Measurements from ENCODE around the gene UBE2Q1.
A peak's percentile ranks its signal among the peaks of the same experiment; 100 is the strongest.

UBE2Q1 gene

DNA sequence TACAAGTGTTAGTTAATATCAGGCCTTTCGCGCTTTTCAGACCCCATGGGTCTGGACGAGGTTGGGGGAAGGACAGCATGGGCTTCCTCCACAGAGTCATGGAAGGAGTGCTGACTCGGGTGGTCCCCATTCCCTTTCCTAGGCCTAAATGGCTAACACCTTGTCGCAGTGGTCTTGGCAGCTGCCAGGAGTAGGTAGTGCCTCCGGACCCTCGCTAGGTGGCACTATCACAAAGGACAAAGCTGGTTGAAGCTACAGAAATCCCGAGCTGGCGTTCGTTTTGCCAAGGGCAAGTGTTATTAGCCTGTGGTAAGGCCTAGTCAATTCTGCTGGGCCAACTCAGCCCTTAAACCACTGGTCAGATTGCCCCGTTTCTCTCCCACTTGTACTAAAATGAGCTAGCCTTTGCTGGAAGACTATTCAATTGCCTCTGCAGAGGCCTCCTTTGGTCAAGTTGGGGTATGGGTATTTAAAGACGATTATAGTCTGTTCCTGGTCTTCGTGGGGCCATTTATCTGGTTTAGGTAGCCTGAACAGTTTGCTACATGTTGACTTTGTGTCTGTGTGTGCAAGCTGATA, 1.1 kb upstream of the UBE2Q1 start:
- DNase-seq (ENCODE audit: insufficient read length), result peak; percentile 50
- no peak for TF ChIP-seq POLR2AphosphoS5 (IDR thresholded peaks at IDR 0.05; ENCODE audit: low read depth, low read length)
- TF ChIP-seq POLR2A (IDR thresholded peaks at IDR 0.05; ENCODE audit: low read depth, low read length), result no peak
- no peak for TF ChIP-seq TAF1 (IDR thresholded peaks at IDR 0.05; ENCODE audit: borderline replicate concordance, low read depth, low read length)
- FAIRE-seq, result no peak

DNA sequence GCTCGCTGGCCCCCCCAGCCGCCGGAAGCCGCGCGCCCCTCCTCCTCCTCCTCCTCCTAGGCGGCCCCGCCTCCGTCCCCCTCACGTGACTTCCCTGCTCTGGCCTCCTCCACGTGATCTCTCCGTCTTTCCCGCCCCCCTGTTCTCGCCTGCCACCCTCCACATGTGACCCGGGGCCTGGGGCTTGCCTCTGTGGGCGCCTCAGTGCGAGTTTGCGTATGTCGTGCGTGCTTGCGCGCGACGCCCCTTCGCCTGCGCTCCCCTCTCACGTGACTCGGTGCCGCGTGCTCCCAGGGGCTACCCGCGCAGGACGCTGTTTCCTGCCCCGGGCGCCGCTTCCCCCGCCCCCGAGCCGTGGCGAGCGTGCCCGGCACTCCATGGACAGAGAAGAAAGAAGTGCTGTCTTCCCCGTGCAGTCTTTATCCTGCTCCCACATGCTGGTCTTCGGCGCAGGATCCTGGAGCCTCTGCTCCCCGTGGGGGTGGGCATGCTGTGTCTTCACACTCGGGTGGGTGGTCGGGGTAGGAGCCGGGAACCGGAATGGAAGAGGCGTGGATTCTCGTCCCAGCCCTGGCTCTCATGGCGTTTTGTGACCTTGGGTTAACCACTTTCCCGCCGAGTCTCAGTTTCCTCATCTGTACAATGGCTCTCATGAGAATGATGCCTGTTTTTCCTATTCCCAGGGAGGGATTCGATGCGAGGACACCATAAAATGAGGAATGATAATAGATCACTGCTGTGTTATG, 431 bp upstream of the UBE2Q1 start:
- peak; percentile 97 for FAIRE-seq
- DNase-seq (ENCODE audit: insufficient read length), result peak; percentile 92
- TF ChIP-seq TAF1 (IDR thresholded peaks at IDR 0.05; ENCODE audit: borderline replicate concordance, low read depth, low read length), result peak; percentile 42; the same call in 1 of the 2 replicates
- peak; percentile 56; the same call in 1 of the 2 replicates for TF ChIP-seq POLR2A (IDR thresholded peaks at IDR 0.05; ENCODE audit: low read depth, low read length)
- TF ChIP-seq POLR2AphosphoS5 (IDR thresholded peaks at IDR 0.05; ENCODE audit: low read depth, low read length), result peak; percentile 73

DNA sequence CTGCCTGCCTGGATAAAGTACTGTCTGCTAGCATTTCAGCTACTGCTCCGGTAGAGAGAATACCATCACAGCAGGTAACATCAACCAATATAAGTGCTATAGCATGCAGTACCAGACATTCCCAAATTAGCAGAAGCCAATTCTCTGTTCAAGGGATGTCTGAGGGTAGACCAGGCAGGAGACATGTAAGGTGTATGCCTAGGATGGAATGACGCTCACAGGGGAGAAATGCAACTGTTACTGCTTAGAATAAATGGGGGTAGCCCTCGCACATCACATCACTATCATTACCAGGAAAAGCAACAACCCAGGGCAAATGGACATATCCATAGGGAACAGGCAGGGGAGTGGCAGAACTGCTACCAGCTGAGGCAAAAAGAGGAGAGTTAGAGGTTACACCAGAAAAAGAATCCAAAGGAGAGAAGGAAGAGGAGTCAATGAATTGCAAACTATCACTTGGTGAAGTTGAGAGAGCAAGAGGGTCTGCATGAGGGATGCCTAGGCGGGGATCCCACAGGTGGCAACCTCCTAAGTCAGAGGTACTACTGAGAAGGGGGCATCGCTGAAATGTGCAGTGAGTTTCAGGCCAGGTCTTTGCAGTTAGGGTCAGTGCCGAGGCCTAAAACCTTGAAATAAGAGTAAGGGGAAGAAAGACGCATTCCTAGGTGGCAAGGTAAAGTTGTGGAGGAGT, 1.1 kb downstream of the UBE2Q1 start:
- FAIRE-seq, result no peak

DNA sequence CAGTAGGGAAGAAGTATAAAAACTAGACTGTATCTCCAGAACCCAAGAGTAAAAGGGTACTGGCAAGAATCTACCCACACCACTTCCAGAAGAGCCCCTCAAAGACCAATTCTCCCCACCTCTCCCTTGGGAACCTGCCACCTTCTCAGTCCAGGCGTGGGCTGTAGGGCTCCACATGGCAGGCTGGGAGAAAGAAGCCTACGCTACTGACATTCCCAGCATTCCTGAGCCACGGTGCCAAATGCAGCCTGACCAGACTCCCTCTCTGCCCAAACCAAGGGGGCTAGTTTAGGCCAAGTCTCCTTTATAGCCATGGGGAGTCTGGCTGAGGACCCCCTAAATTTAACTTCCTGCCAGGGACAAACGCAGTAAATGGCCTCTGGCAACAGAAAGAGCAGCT, 2.0 kb downstream of the UBE2Q1 start:
- DNase-seq (ENCODE audit: insufficient read length) (no peak), FAIRE-seq (no peak)
- TF ChIP-seq POLR2AphosphoS5 (IDR thresholded peaks at IDR 0.05; ENCODE audit: low read depth, low read length) (no peak), POLR2A (IDR thresholded peaks at IDR 0.05; ENCODE audit: low read depth, low read length) (no peak), TAF1 (IDR thresholded peaks at IDR 0.05; ENCODE audit: borderline replicate concordance, low read depth, low read length) (no peak)

More for the DNA sequence above, 1.1 kb downstream of the UBE2Q1 start:
- no peak for DNase-seq (ENCODE audit: insufficient read length)
- no peak for TF ChIP-seq POLR2A (IDR thresholded peaks at IDR 0.05; ENCODE audit: low read depth, low read length)
- TF ChIP-seq TAF1 (IDR thresholded peaks at IDR 0.05; ENCODE audit: borderline replicate concordance, low read depth, low read length), result no peak
- TF ChIP-seq POLR2AphosphoS5 (IDR thresholded peaks at IDR 0.05; ENCODE audit: low read depth, low read length), result 0 out of 2 replicates have a peak, but pooled peaks have one; percentile 4

DNA sequence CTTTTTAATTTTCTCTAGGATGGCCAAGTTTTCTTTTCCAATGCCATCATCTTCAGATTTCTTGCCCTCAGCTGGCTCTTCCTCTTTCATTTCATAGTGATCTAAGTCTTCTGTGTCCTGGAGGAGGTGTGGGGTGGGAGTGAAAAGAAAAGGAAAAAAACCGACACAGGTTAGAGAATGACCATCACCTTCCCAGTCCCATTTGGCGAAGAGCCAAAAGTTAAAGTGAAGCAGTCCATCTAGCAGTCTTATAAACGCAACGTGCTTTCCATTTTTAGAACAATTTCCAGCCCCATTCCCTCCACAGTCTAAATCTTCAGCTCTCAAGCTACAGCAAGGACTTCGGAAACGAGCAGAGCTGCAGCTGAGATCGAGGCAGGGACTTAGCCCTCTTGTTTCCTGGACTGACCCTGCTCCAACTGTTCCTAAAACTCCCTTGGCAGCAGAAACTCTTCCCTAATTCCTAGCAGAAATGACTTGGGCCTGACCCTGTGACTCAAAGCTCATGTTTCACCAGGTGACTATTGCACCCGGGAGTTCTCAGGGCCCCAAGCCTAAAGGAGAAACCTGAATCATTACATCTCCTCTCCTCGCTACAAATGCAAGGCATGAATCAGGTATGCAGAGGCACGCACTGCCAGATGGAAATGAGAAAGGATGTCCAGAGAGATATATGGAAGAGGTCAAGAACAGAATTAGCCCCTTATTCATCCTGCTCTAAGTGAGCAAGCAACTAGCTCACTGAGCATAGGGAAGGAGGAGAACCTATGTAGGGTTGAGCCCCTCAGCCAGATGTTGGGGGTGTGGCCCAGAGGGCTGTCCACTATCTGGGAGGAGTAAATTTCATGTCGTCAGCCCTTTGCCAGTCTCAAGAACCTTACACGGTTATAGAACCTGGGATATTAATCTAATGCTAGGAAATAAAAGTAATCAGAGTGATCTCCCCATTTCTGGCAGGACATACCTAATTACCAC, 5.1 kb downstream of the UBE2Q1 start:
- TF ChIP-seq POLR2A (IDR thresholded peaks at IDR 0.05; ENCODE audit: low read depth, low read length) (no peak; the same call in 1 of the 2 replicates), POLR2AphosphoS5 (IDR thresholded peaks at IDR 0.05; ENCODE audit: low read depth, low read length) (no peak), TAF1 (IDR thresholded peaks at IDR 0.05; ENCODE audit: borderline replicate concordance, low read depth, low read length) (no peak)
- DNase-seq (ENCODE audit: insufficient read length), result no peak
- no peak for FAIRE-seq

DNA sequence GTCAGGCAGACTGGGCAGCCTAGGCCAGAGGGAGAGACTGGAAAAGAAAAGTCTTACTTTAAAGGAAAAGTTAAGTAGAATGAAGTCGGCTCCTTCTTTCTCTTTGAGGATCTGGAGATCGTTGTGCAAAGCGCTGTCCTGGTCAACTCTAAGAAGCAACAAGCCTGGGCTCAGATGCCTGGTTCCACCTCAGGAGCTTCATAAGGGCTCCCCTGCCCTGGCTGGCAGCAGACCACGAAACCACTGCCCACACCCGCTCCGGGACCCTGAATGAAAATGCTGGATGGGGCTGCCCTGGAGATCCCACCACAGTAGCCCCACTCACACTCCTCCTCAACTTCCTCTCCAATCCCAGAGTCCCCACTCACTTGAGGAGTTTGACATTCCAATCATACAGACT, 6.4 kb downstream of the UBE2Q1 start:
- FAIRE-seq, result no peak
- TF ChIP-seq POLR2A (IDR thresholded peaks at IDR 0.05; ENCODE audit: low read depth, low read length) (no peak), TAF1 (IDR thresholded peaks at IDR 0.05; ENCODE audit: borderline replicate concordance, low read depth, low read length) (no peak), POLR2AphosphoS5 (IDR thresholded peaks at IDR 0.05; ENCODE audit: low read depth, low read length) (no peak)

DNA sequence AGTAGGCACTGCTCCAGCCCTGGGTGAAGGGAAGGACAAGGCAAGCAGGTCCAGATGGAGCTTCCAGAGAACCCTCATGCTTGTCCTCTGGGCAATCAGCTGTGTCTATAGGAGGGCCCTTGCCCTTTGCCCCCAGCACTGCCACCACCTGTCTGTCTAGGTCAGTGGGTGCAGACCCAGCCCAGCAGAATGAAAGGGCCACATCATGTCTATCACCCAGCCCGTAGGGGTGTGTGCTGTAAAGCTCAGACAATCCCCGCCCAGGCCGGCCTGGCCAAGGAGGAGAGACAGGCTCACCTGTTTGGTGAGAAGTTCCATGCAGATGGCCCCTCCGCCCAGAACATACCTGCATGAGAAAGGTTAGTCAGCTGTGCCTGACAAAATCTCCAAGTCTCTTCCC, 7.0 kb downstream of the UBE2Q1 start:
- DNase-seq (ENCODE audit: insufficient read length), result no peak
- TF ChIP-seq POLR2AphosphoS5 (IDR thresholded peaks at IDR 0.05; ENCODE audit: low read depth, low read length), result no peak
- no peak for TF ChIP-seq TAF1 (IDR thresholded peaks at IDR 0.05; ENCODE audit: borderline replicate concordance, low read depth, low read length)
- TF ChIP-seq POLR2A (IDR thresholded peaks at IDR 0.05; ENCODE audit: low read depth, low read length), result no peak
- no peak for FAIRE-seq

More for the DNA sequence above, 6.4 kb downstream of the UBE2Q1 start:
- DNase-seq (ENCODE audit: insufficient read length), result no peak

DNA sequence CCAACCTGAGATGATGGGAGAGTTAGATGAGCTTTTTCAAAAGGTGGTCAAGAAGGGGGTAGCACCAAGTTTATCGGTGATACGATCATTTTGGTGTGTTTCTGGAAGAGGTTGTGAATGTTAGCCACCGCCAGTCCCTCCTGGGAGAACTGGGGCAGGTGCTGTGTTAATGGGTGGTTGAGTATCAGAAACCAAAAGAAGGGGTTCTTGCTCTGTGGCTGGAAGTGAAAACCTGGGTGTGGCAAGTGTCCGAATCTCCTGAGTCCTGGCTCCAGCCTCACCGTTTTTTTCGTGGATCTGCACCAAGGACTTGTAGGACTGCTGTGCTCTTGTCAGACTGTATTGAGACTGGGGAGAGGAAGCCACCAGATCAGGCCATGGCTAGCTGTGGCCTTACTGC, 7.8 kb downstream of the UBE2Q1 start:
- TF ChIP-seq POLR2AphosphoS5 (IDR thresholded peaks at IDR 0.05; ENCODE audit: low read depth, low read length) (no peak), TAF1 (IDR thresholded peaks at IDR 0.05; ENCODE audit: borderline replicate concordance, low read depth, low read length) (no peak), POLR2A (IDR thresholded peaks at IDR 0.05; ENCODE audit: low read depth, low read length) (no peak)
- FAIRE-seq (no peak), DNase-seq (ENCODE audit: insufficient read length) (no peak)

DNA sequence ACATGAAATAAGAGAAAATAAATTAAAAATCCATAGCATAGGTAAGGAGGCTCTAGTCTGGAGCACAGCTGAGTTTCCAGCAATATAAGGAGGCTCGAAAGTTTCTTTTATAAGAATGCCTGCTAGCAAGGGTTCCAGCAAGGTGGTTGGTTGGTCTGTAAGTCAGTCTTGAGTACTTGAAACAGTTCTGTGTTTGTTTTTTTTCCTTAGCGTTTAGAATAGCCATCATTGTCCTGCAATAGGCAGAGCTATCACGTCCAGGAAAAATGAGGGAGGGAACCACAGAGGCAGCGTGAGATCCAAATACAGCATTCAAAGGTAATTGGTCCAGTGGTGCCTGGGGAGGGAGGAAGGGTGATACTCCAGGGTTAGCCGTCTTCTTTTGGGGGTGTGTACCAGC, 8.4 kb downstream of the UBE2Q1 start:
- no peak for TF ChIP-seq POLR2A (IDR thresholded peaks at IDR 0.05; ENCODE audit: low read depth, low read length)
- TF ChIP-seq TAF1 (IDR thresholded peaks at IDR 0.05; ENCODE audit: borderline replicate concordance, low read depth, low read length), result no peak
- TF ChIP-seq POLR2AphosphoS5 (IDR thresholded peaks at IDR 0.05; ENCODE audit: low read depth, low read length), result no peak
- FAIRE-seq, result no peak

DNA sequence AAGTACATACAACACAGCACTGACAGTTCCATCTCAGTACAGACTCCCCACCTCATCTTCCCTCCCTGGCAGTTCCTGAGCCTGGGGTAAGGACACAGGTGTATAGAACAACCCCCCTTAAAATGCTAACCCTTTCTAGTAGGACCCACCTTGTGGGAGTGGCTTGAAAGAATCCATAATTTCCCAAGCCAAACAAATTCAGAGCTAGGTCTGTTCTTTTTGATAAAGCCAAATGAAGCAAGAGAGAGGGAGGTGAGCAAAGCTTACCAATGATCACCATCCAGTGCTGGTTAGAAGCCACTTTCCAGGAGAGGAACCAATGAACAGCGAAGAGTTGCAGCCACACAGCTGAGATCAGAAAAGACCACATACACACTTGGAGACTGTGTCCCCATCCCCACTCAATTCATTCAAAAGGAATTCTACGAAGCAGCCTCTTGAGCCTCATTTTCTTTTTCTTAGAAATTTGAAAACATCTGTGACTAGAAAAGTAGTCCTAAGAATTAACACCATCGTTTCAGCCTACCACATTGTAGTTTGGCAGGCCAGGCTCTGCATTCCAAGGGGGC, 9.2 kb downstream of the UBE2Q1 start:
- DNase-seq (ENCODE audit: insufficient read length) (no peak), FAIRE-seq (no peak)
- no peak for TF ChIP-seq POLR2A (IDR thresholded peaks at IDR 0.05; ENCODE audit: low read depth, low read length)
- TF ChIP-seq POLR2AphosphoS5 (IDR thresholded peaks at IDR 0.05; ENCODE audit: low read depth, low read length), result no peak
- no peak for TF ChIP-seq TAF1 (IDR thresholded peaks at IDR 0.05; ENCODE audit: borderline replicate concordance, low read depth, low read length)

More for the DNA sequence above, 8.4 kb downstream of the UBE2Q1 start:
- DNase-seq (ENCODE audit: insufficient read length), result no peak

All from GM12892 (cell line).